ENCODE results near the gene CD247.

Gene CD247

DNA sequence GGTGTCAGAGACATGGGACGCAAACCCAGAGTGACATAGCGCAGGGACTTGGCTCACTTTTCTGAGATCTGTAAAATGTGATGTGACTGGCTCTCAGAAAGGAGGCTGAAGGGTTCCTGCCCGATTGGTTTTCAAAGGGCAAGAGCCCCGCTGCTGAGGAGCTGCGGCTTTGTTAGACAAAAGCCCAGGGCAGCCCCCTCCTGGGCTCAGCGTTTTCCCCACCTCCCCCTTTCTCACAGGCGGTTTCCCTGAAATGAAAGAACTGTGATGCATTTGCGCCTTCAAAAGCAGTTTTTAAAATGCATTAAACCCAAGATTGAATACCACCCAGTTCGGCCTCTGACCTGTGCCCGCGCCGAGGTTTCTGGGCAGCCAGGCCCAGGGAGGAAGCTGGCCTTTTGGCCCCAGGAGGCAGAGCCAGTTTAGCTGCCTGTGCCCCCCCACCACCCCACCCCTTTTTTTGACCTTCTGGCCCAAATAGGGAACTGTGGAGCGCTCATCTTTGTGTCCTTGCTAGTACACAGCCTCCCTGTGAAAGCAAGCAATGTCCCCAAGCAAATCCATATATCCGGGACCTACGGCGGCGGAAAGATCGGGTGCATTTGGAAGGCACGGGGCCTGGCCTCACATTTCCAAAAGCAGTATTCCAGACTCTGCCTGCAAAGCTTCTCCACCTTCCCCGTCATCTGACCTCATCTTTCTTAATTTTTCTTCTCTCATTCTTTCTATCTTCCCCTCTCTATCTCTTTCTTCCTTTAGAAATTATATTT lies 28.6 kb downstream of the CD247 start:
- DNase-seq (ENCODE audit: extremely low read depth in 1 of 2, low read depth in 1 of 2) = peak in 1 of 2 donors; percentile 49

- DNase-seq (ENCODE audit: extremely low read depth in 1 of 2, low read depth in 1 of 2) = no peak
Measured at GRCh38 chr1:167488786-167489185, 29.5 kb downstream of the CD247 start.

DNA sequence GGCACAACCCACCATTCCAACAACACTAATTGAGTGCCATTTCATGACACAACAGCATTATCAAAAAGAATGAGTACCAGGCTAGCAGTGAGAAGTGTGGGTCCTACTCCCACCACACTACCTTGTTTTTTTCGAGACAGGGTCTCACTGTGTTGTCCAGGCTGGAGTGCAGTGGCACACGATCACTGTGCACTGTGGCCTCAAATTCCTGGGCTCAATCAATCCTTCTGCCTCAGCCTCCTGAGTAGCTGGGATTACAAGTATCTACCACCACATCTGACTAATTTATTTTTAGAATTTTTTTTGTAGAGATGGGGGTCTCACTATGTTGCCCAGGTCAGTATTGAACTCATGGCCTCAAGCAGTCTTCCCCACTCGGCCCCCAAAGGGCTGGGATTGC lies 30.7 kb downstream of the CD247 start:
- DNase-seq (ENCODE audit: extremely low read depth in 1 of 2, low read depth in 1 of 2) = no peak

DNA sequence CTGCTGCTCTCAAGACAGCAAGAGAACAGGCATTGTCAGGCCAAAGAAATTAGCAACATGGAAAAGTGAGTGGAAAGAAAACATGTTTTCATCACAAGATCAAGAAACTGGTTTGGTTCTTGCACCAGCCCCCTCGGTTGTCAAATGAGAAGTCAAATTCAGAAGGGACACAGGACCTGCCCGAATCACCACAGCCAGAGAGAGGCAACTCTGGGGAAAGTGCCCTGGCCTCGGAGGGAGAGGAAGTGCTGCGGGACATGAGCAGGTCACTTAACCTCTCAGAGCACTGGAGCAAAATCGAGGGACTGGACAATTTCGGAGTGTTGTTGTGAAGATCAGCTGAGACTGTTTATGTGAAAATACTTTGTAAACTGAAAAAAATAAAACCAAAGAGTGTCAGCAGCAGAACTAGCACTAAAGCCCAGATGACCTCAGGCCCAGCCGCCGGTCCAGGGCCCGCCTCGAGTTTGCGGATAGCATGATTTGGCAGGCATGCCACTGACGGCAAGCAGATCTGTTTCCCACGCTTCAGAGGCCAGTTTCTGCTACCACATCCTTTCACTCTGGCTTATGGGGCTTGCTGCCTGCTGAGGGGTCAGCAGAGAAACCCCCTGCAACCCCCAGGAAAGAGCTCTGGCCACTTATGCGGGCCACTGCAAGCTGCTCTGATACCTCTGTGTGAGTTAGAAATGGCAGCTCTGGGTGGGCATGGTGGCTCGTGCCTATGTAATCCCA lies 32.1 kb downstream of the CD247 start:
- DNase-seq (ENCODE audit: extremely low read depth in 1 of 2, low read depth in 1 of 2) = no peak

- DNase-seq (ENCODE audit: extremely low read depth in 1 of 2, low read depth in 1 of 2) = no peak
Measured at GRCh38 chr1:167484726-167485502, 33.4 kb downstream of the CD247 start.

DNA sequence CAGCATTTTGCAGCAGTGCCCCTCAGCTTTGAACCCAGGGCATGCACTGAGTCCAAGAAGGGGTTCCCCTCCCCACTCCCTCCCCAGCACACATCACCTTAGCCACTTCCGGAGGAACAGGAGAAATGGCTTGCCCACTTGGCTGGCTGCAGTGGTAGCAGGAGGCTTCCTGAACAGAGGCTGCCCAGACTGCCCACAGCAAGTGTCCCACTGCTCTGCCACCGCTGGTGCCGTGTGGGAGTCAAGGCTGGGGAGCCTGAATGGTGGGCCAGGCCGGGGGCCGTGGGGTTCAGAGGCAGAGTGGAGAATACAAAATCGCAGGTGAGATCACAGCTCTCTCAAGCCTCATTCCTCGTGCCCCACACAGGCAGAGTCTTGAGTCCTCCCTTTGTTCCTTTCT lies 34.5 kb downstream of the CD247 start:
- DNase-seq (ENCODE audit: extremely low read depth in 1 of 2, low read depth in 1 of 2) = no peak

- DNase-seq (ENCODE audit: extremely low read depth in 1 of 2, low read depth in 1 of 2) = no peak
Measured at GRCh38 chr1:167482184-167482583, 36.1 kb downstream of the CD247 start.

GRCh38 chr1:167479331-167479979 lies 38.9 kb downstream of the CD247 start:
- no peak for DNase-seq (ENCODE audit: extremely low read depth in 1 of 2, low read depth in 1 of 2)

- no peak for DNase-seq (ENCODE audit: extremely low read depth in 1 of 2, low read depth in 1 of 2)
Measured at GRCh38 chr1:167477986-167478385, 40.3 kb downstream of the CD247 start.

GRCh38 chr1:167476061-167476460 lies 42.3 kb downstream of the CD247 start:
- no peak for DNase-seq (ENCODE audit: extremely low read depth in 1 of 2, low read depth in 1 of 2)

DNA sequence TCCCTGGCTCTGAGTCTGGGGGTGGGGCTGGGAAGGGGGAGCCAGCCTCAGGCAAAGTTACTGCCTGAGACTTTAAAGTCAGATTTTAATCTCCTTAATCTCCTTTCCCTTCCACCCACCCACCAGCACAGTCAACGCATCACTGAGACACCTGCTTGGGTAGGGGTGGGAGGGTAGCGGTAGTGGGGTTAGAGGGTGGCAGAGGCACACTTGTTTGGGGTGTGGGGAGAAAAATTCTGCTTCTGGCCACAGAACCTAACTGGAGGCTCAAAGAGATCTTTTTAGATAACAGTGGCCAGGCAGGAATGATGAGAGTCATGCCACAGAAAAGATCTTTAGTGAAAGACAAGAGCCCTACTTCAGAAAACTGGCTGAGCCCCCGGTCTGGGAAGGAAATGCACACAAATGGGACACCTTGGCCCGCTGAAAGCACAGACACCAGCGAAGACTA lies 44.1 kb downstream of the CD247 start:
- peak in 1 of 2 donors; percentile 66 for DNase-seq (ENCODE audit: extremely low read depth in 1 of 2, low read depth in 1 of 2)

DNA sequence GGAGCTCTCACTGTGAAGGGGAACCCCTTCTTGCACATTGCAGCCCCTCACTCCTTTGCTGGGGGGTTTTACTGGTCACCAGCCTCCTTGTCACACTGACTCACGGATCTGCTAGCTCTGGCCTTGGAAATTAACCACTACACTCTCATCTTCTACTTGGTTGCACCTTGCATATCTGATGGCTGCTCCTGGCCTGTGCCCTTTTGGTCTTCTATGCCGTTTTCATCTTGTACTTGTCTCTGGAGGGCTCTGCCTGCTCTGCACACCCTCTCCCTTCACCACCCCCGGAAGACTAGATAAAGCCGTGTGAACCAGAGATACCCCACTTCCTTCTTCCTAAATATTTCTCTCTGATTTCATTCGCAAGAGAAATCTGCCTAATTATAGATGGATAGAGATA lies 44.6 kb downstream of the CD247 start:
- no peak for DNase-seq (ENCODE audit: extremely low read depth in 1 of 2, low read depth in 1 of 2)

DNA sequence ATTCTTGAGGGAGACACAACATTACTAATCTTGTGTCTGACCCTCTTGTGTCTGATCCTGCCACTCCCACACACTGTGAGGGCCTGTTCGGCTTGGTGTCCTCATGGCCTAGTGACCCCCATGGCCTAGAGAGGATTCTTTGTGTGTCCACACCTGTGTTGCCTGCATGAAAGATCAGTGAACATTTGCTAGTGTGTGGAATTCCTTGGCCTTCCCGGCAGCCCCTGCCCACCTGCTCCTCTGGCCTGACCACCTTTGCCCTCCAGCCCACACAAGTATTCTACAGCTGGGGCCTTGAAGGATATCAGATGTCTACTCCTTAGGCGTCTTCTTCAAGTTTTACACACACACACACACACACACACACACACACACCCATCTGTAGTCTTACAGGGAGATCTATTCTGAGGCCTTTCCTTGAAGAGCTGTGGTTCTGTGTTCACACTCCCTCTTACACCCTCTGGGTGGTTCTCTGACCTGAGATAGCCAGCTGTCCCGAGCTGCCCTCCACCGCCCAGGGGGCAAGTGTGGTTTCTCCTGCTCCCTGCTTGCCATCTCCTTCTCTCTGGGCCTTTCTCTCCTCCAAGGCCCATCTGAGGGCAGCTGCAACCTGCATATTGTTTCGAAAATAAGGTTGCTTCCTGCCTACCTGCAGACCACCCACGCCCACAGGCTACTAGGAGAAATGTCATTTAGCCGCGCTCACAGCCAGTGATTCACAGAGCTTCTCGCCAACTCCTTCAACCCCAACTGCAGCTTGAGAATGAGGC lies 45.4 kb downstream of the CD247 start:
- no peak for DNase-seq (ENCODE audit: extremely low read depth in 1 of 2, low read depth in 1 of 2)

DNA sequence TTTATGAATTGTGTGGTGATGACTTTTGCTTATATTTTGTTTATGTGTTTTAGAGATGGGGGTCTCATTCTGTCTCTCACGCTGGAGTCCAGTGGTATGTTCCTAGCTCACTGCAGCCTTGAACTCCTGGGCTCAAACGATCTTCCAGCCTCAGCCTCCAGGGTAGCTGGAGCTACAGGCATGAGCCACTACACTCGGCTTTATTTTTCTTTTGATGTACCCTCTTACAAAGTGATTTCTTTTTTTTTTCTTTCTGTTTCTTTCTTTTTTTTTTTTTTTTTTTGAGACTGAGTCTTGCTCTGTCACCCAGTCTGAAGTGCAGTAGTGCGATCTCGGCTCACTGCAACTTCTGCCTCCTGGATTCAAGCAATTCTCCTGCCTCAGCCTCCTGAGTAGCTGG lies 46.8 kb downstream of the CD247 start:
- DNase-seq (ENCODE audit: extremely low read depth in 1 of 2, low read depth in 1 of 2) = no peak

GRCh38 chr1:167469280-167469965 lies 48.9 kb downstream of the CD247 start:
- no peak for DNase-seq (ENCODE audit: extremely low read depth in 1 of 2, low read depth in 1 of 2)

DNA sequence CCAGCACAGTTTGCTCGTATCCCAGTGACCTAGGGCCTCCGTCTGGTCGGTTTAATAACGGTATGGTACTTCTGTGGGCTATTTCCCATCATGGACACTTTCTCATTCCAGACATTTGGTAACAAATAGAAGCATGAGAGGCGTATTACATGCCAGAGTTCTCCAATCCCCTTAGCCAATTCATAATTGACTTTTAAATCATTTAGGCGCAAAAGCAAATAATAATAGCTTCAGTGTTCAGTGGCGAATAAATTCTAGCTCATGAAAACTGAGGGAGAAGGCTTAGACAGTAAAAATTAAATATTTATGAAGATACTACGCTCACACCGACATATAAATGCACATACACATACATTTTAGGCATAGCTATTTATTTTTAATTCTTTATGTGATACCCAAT lies 50.6 kb downstream of the CD247 start:
- no peak for DNase-seq (ENCODE audit: extremely low read depth in 1 of 2, low read depth in 1 of 2)

DNA sequence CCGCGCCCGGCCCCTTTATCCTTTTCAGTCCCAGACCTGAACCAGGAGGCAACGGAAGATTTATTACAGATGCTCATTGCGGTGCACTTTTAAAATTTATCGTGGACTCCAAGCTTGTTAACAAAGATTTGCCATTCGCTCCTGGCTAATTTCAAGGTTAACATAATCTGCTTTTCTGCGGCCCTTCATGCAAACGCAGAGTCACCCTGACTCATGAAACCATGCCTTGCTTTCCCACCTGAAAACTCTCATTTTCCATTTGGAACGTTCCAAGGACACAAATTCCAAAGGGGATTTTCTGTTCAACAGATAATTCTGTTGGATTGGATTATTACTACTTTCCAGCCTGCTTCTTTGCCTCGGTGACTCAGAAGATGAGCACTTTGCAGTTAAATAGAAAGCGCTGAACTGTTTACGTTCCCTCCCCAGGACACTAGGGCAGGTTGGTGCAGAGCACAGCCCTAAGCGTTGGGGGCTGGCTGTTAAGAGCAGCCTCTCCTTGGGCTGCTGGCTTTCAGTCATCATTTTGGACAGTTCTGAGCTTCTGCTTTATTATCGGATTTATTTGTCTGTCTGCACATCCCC lies 51.1 kb downstream of the CD247 start:
- no peak for DNase-seq (ENCODE audit: extremely low read depth in 1 of 2, low read depth in 1 of 2)

DNA sequence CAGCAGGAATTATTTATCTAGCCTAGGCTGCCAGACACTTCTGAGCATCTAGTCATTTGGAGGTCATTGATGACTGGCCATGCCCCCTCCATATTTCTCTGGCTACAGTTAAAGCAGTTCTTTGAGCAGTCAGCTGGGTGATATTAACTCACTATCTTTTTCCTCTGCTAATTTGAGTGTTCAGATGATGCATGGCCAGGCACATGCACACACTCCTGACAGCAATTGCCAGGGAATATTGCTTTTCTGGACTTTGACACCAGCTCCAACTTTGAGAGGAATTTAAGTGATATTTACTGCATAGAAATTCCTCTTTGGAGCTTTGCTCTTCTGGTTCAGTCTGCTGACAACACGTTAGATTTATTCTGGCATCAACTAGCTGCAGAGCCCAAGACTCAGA lies 52.6 kb downstream of the CD247 start:
- DNase-seq (ENCODE audit: extremely low read depth in 1 of 2, low read depth in 1 of 2) = no peak

GRCh38 chr1:167465018-167465417 lies 53.3 kb downstream of the CD247 start:
- no peak for DNase-seq (ENCODE audit: extremely low read depth in 1 of 2, low read depth in 1 of 2)
